HepG2 (cell line): Measurements from ENCODE around the gene KREMEN1.

Source experiments
- GABPA ChIP-seq, 2 experiments: IDR thresholded peaks; 2 replicates each; pipeline ENCODE4 v1.6.1; 2011 to 2016; ENCODE audit warnings: low read depth in 2 of 2, low read length in 1 of 2, missing biosample characterization in 1 of 2, missing genetic modification characterization in 1 of 2
- POLR2A ChIP-seq, 2 experiments: IDR thresholded peaks; 2 replicates each; pipeline ENCODE4 v1.6.1; 2011; ENCODE audit warnings: low read depth in 2 of 2, low read length in 2 of 2, mild to moderate bottlenecking in 1 of 2, moderate library complexity in 1 of 2; ENCODE audit not compliant: insufficient read depth in 1 of 2

DNA sequence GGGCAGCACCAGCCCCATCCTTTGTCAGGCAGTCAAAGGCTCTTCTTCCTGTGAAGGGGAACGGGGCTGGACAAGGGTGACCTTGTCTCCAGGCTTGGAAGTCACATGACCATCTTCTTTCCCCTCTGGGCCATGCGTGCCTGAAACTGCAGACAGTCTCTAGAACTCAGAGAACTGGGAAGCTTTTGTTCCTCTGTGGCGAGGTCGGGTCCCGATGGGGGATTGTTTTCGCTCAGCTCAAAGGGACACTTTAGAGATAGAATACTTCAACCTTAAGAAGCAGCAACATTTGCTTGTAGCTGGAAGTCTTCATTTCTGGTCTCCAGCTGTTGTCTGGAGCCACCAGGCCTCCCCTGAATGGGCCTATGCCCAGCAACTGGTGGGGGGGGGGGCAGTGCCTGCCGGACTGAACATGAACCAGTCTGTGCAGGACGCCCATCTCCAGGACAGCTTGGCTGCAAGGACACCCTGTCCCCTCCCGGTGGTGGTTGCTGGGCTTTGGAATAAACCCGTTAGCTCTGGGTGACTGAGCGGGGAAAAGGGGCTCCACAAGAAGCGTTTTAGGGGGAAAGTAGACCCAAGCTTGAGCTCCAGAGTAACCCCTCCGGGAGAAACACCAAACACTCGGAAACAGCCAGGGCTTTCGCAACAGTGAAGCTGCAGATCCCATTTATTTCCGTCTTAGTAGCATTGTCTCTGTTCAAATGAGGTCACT, 77.2 kb downstream of the KREMEN1 start:
- TF ChIP-seq GABPA (IDR thresholded peaks at IDR 0.05; ENCODE audit: low read depth, low read length), result no peak
- no peak for TF ChIP-seq GABPA (CRISPR knock-in tag; IDR thresholded peaks at IDR 0.05; ENCODE audit: low read depth)
- no peak for TF ChIP-seq POLR2A (IDR thresholded peaks at IDR 0.05; ENCODE audit: insufficient read depth in 1 of 2, low read depth in 2 of 2, low read length in 2 of 2)
